Ascending aorta (tissue), 2 donors: ENCODE measurements around the gene SSC4D. TPM values are rescaled to one million over a fixed set of nuclear protein-coding genes. Genes with fewer than 3 reads are reported as not detected.
"Not testable (repeated sequence)": the region's sequence is repeated elsewhere in the genome, so short reads cannot be mapped to it uniquely, and the experiment has no call there.

ENCODE experiments used
- DNase-seq, 2 donors: peaks; one replicate each; pipeline ENCODE4 v3.0.0-alpha.2; 2019; ENCODE audit warnings: low spot score in 2 of 2
- H3K27ac ChIP-seq, 2 donors: fragments of 200-600 bp; sonication (generic); one replicate each; pipeline ENCODE4 v1.5.1; 2016 to 2017; ENCODE audit warnings: mild to moderate bottlenecking in 1 of 2
- H3K27me3 ChIP-seq: fragments of 200-600 bp; sonication (generic); one replicate; pipeline ENCODE4 v1.5.1; 2017
- H3K36me3 ChIP-seq, 2 donors: fragments of 200-600 bp; sonication (generic); one replicate each; pipeline ENCODE4 v1.5.1; 2016
- H3K4me1 ChIP-seq, 2 donors: fragments of 200-600 bp; sonication (generic); one replicate each; pipeline ENCODE4 v1.5.1; 2016 to 2017; ENCODE audit warnings: mild to moderate bottlenecking in 1 of 2
- H3K4me3 ChIP-seq, 2 donors: fragments of 200-600 bp; sonication (generic); one replicate each; pipeline ENCODE4 v1.5.1; 2016 to 2017; ENCODE audit warnings: mild to moderate bottlenecking in 1 of 2
- H3K9me3 ChIP-seq, 2 donors: fragments of 200-600 bp; sonication (generic); one replicate each; pipeline ENCODE4 v1.5.1; 2016
- CTCF ChIP-seq, 3 experiments: fragments of 200-600 bp in 2 of 3; fragments of 450-650 bp in 1 of 3; sonication (generic) in 2 of 3; IDR thresholded peaks; one replicate each; pipeline ENCODE4 v1.5.1; 2016 to 2019; ENCODE audit warnings: antibody characterized with exemption in 3 of 3, mild to moderate bottlenecking in 1 of 3, moderate library complexity in 1 of 3
- intact Hi-C: fragments of 100-400 bp; cut with DNase I; formaldehyde crosslinking; loops from one replicate; pipeline ENCODE4 v1.15.1; 2023
- total RNA-seq: library from RNA; depleted of rRNA; stranded (reverse); fragments of >200 nt; gene quantifications from one replicate; pipeline ENCODE4 v1.1.0, GENCODE V29; 2016

SSC4D gene
- total RNA-seq, result not detected

GRCh38 chr7:76409537-76409936 is at the start of gene SSC4D:
TSS of gene SSC4D (minus strand) at chr7:76409697. CDS start at chr7:76404439, 5,258 bp downstream.
- Histone ChIP-seq H3K4me1 (no peaks in the 10 kb centered on the region), H3K36me3 (no peaks in the 10 kb centered on the region), H3K4me3 (no peak within 1 kb of the TSS), H3K27ac (no peak within 1 kb of the TSS), H3K9me3 (no peaks in the 10 kb centered on the region), H3K27me3 (no peaks in the 10 kb centered on the region)
- DNase-seq, result no peak
- no peak for TF ChIP-seq CTCF (IDR thresholded peaks at IDR 0.05)
- intact Hi-C loops, result no loop called here

- H3K27ac ChIP-seq, H3K27me3 ChIP-seq, H3K4me1 ChIP-seq, intact Hi-C loops, H3K36me3 ChIP-seq, DNase-seq, H3K9me3 ChIP-seq, H3K4me3 ChIP-seq: not testable (repeated sequence)
These were observed 49.0 kb upstream of the SSC4D start for GRCh38 chr7:76458504-76458903.

GRCh38 chr7:76457017-76457416 is 47.5 kb upstream of the SSC4D start:
- H3K4me3 ChIP-seq, H3K27me3 ChIP-seq, H3K36me3 ChIP-seq, H3K9me3 ChIP-seq, H3K27ac ChIP-seq, intact Hi-C loops, DNase-seq, H3K4me1 ChIP-seq: not testable (repeated sequence)

- H3K27me3 ChIP-seq, H3K9me3 ChIP-seq, DNase-seq, intact Hi-C loops, H3K4me1 ChIP-seq, H3K4me3 ChIP-seq, H3K36me3 ChIP-seq: not testable (repeated sequence)
- peak overlapping the region; percentile 9 to 22 for H3K27ac ChIP-seq
These were observed 36.1 kb upstream of the SSC4D start for GRCh38 chr7:76445577-76446008.

- intact Hi-C loops, H3K27ac ChIP-seq, H3K4me3 ChIP-seq, DNase-seq, H3K27me3 ChIP-seq, H3K9me3 ChIP-seq, H3K36me3 ChIP-seq, H3K4me1 ChIP-seq: not testable (repeated sequence)
These were observed 34.3 kb upstream of the SSC4D start for GRCh38 chr7:76443846-76444245.

- intact Hi-C loops, H3K36me3 ChIP-seq, H3K4me1 ChIP-seq, H3K27me3 ChIP-seq, H3K4me3 ChIP-seq, DNase-seq, H3K9me3 ChIP-seq, H3K27ac ChIP-seq: not testable (repeated sequence)
These were observed 33.4 kb upstream of the SSC4D start for GRCh38 chr7:76442664-76443446.

GRCh38 chr7:76441792-76442191 is 32.3 kb upstream of the SSC4D start:
- H3K4me1 ChIP-seq, H3K4me3 ChIP-seq, H3K9me3 ChIP-seq, H3K36me3 ChIP-seq, DNase-seq, intact Hi-C loops, H3K27ac ChIP-seq, H3K27me3 ChIP-seq: not testable (repeated sequence)

- H3K4me1 ChIP-seq, DNase-seq, H3K4me3 ChIP-seq, H3K27ac ChIP-seq, H3K9me3 ChIP-seq, intact Hi-C loops, H3K27me3 ChIP-seq, H3K36me3 ChIP-seq: not testable (repeated sequence)
These were observed 30.9 kb upstream of the SSC4D start for GRCh38 chr7:76440404-76440803.

GRCh38 chr7:76439120-76439888 is 29.8 kb upstream of the SSC4D start:
- DNase-seq, intact Hi-C loops, H3K27me3 ChIP-seq, H3K36me3 ChIP-seq, H3K4me1 ChIP-seq, H3K4me3 ChIP-seq, H3K27ac ChIP-seq, H3K9me3 ChIP-seq: not testable (repeated sequence)
